ENCODE results near the gene EPM2A.

The EPM2A gene

DNA sequence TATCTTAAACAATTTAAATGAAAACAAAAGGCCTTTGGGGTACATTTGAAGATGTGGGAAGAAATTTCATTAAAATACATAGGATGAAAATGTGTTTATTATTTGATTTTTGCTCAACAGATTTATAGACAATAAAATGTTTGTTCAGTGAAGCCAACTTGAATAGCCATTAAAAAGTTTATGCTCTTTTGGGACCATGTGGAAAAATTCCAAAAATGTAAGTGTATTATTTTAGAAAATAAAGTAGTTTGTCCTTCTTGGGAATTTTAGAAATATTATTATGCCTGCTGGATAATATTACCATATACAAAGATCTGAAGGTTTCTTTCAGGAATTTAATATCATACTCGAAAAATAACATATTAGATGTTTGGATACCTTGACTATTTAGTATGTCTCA, 131.3 kb downstream of the EPM2A start:
- no peak for DNase-seq

DNA sequence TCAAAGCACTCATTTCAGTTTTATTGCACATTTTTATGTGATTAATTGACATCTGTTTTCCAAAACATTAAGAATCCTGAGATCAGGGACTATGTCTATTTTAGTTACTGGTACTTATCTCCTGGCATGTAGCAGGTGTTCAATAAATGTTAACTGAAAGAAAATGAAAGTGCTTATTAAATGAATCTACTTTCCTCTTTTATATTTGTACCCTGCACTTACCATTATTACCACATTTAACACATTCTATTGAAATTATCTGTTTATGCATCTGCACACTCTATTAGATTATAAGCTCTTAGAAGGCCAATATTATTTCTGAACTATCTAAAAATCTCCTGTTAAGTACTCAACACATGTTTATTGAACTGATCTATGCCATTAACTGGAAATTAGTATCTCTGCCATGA, 131.9 kb downstream of the EPM2A start:
- no peak for DNase-seq

DNA sequence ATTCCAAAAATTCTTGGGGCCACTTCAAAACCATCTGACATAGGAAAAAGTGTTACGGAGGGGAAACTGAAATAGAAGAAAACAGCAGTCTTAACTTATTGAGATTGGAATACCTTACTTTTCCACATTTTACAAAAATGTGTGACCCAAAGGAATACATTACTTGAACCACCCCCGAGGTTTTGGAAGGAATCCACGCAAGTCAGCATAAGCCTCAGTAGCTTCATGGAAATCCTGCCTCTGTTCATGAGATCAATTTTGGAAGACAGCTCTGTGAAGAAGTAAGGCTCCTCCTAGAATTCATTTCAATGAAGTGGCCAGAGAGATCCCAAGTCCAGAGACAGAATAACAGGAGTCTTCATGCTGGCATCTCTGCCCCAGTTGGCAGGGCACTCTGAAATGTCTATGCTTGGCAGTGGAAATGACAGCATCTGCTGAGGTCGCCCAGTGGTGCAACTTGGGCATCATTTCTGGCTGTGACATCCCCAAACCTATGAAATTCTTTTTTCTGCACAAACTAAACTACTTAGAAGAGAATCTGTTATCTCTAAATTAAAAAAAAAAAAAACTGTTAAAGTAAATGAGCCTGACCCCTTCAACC, 132.5 kb downstream of the EPM2A start:
- DNase-seq = no peak

DNA sequence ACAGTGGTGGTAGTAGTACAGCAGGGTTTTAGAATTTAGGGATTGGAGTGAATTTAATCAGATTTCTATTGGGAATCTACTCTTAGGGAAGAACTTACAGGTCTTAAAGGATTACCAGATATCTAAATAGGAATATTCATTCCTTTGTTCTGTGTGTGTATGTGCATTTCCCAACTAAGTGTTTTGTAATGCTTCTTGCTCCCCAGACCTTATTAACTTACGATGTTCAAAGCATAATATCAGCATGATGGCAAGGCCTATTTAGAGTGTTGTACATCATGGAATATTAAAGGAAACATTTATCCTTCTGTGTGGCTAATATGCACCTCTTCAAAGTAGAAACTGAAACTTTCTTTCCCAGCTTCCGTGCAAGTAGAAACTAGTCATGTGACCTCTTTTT, 133.9 kb downstream of the EPM2A start:
- DNase-seq = no peak

DNA sequence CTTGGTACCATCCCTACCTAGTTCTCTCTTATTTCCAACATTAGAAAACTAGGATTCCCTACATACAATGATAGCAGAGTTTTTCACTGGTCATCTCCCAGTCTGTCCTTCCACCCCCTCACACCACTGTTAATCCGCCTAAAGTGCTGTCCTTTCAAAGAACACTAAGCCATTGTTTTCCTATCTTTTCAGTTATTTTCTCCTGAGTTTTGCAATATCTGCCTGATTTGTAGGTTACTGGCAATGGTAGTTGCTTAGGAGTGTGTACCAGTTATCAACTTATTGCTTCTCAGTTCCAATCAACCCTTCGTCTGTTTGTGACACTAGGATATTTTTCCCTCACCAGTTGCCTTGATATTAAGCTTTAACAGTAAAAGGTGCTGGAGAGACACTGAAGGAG, 135.0 kb downstream of the EPM2A start:
- no peak for DNase-seq

DNA sequence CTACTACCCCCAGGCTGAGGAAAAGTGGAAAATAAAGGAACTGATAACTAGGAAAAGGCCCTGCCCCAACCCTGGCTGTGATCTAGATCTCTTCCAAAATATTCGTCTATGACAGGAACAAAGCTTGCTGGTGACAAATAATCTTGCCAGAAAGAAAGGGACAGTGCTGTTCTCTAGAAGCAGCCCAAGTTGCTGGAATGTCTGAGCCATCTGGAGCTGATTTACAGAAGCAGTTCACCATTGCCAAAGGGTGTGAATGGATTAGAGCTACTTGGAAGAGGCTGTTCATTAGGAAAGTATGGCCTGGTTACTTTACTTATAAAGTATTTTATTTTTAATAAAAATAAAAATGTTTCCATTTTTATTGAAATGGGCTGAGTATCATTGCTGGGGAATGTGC, 146.3 kb downstream of the EPM2A start:
- DNase-seq = no peak

DNA sequence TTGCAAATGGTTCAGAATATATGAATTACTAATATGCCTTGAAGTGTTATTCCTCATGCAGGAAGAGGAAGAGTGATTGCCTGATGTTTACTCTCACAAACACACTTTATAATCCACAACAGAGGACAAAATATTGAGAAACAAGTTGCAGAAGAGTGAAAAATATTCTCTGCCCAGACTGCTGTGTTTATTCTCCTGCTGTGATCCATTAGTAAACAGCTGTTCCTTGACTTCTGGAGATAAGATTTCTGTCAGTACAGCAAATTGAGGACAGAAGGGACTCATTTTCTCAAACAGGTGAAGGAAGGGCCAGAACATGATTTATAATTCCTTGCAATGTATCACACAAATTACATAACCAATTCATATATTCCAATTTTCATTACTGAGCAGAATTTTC, 148.0 kb downstream of the EPM2A start:
- no peak for DNase-seq

DNA sequence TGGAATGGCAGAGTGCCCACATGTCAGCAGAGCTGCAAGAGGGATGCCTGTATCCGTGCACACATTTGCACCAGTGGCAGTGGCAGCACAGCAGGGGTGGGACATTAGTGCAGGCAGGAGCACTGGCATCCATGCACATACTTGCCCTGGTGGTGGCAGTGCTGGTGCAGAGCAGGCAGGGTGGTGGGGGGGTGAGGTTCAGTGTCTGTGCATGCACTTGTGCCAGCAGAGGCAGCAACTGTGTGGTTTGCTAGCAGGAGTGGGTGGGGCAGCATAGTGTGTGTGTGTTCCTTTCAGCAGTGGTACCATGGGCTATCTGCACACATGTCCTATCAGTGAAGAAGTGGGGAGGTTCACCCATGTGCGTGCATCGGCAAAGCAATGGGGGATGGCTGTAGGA, 151.6 kb downstream of the EPM2A start:
- no peak for DNase-seq

Data from amygdala (tissue), 56 donors.